Esophagus muscularis mucosa (tissue), 3 donors: ENCODE results near the gene ZNF836.

Experiments used
- POLR2A ChIP-seq: fragments of 450-650 bp; IDR thresholded peaks from one replicate; pipeline ENCODE4 v1.6.1; 2017; ENCODE audit warnings: antibody characterized with exemption, moderate library complexity, mild to moderate bottlenecking, low read depth
- POLR2AphosphoS5 ChIP-seq, 2 donors: sonication (generic); formaldehyde crosslinking; IDR thresholded peaks; one replicate each; pipeline ENCODE4 v1.6.1; 2017; ENCODE audit warnings: antibody characterized with exemption in 2 of 2
- TF ChIP-seq, protein P1 (sequence below), 3 experiments: fragments of 200-600 bp in 2 of 3; fragments of 450-650 bp in 1 of 3; sonication (generic) in 2 of 3; IDR thresholded peaks; one replicate each; pipeline ENCODE4 v1.5.1; 2017 to 2019; ENCODE audit warnings: antibody characterized with exemption in 3 of 3, mild to moderate bottlenecking in 2 of 3, moderate library complexity in 1 of 3

DNA sequence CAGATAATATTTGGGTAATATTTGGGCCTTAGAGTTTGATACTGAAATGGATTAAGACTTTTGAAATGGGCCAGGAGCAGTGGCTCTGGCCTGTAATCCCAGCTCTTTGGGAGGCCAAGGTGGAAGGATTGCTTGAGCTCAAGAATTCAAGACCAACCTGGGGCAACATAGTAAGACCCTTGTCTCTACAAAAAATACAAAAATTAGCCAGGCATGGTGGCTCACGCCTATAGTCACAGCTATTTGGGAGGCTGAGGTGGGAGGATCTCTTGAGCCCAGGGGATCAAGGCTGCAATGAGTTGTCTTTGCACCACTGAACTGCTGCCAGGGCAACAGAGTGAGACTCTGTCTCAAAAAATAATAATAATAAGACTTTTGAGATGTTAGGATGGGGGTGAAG is 926 bp upstream of the ZNF836 start:
- TF ChIP-seq, protein P1, sequence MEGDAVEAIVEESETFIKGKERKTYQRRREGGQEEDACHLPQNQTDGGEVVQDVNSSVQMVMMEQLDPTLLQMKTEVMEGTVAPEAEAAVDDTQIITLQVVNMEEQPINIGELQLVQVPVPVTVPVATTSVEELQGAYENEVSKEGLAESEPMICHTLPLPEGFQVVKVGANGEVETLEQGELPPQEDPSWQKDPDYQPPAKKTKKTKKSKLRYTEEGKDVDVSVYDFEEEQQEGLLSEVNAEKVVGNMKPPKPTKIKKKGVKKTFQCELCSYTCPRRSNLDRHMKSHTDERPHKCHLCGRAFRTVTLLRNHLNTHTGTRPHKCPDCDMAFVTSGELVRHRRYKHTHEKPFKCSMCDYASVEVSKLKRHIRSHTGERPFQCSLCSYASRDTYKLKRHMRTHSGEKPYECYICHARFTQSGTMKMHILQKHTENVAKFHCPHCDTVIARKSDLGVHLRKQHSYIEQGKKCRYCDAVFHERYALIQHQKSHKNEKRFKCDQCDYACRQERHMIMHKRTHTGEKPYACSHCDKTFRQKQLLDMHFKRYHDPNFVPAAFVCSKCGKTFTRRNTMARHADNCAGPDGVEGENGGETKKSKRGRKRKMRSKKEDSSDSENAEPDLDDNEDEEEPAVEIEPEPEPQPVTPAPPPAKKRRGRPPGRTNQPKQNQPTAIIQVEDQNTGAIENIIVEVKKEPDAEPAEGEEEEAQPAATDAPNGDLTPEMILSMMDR (IDR thresholded peaks at IDR 0.05): no peak
- no peak for TF ChIP-seq POLR2A
- TF ChIP-seq POLR2AphosphoS5 (IDR thresholded peaks at IDR 0.05): no peak
